LNCaP clone FGC (cell line): ENCODE results near the gene IRF3.

Experiments used
- DNase-seq: peaks from one replicate; pipeline ENCODE4 v3.0.0-alpha.2; 2011; ENCODE audit warnings: low read depth
- H3K4me3 ChIP-seq: 2 replicates; pipeline ENCODE4 v1.5.1; 2011; ENCODE audit warnings: mild to moderate bottlenecking, low read depth, low read length, control low read depth
- CTCF ChIP-seq: IDR thresholded peaks from 2 replicates; pipeline ENCODE4 v1.5.1; 2012; ENCODE audit warnings: mild to moderate bottlenecking; ENCODE audit not compliant: control insufficient read depth, insufficient read depth; ENCODE audit errors: extremely low read depth

IRF3 gene

GRCh38 chr19:49667473-49667872, 1.8 kb upstream of the IRF3 start:
- no peak overlapping the region for H3K4me3 ChIP-seq
- no peak for TF ChIP-seq CTCF
- DNase-seq: no peak

- DNase-seq: no peak
- no peak for TF ChIP-seq CTCF
- H3K4me3 ChIP-seq: peak overlapping the region; percentile 94
Measured at GRCh38 chr19:49666120-49666444, 425 bp upstream of the IRF3 start.

- no peak for DNase-seq
- peak overlapping the region; percentile 94 for H3K4me3 ChIP-seq
- TF ChIP-seq CTCF: no peak
Measured at GRCh38 chr19:49665036-49665350, 664 bp downstream of the IRF3 start.

- no peak for TF ChIP-seq CTCF
- H3K4me3 ChIP-seq: peak overlapping the region; percentile 94
- peak; percentile 84 for DNase-seq
Measured at GRCh38 chr19:49664171-49665035, 1.3 kb downstream of the IRF3 start.

GRCh38 chr19:49663224-49663623, 2.4 kb downstream of the IRF3 start:
- no peak overlapping the region for H3K4me3 ChIP-seq
- no peak for TF ChIP-seq CTCF
- DNase-seq: no peak

- TF ChIP-seq CTCF: no peak
- no peak for DNase-seq
- no peak overlapping the region for H3K4me3 ChIP-seq
Measured at GRCh38 chr19:49662011-49662410, 3.6 kb downstream of the IRF3 start.
